H1 (cell line): ENCODE measurements around the gene TSPAN9. TPM values are rescaled to one million over a fixed set of nuclear protein-coding genes. Genes with fewer than 3 reads are reported as not detected.

Experiments used
- E2F6 ChIP-seq: IDR thresholded peaks from 2 replicates; pipeline ENCODE4 v1.6.1; 2012; ENCODE audit warnings: inconsistent platforms
- polyA plus RNA-seq, 7 experiments: library from polyadenylated mRNA; depleted of rRNA in 3 of 7; stranded (reverse) in 5 of 7; unstranded in 2 of 7; fragments of >200 nt in 5 of 7; fragments of 200-250 nt in 2 of 7; gene quantifications; 1 replicate in 5 of 7; 2 replicates in 1 of 7; 4 replicates in 1 of 7; pipeline versions ENCODE4 v1.2.1 to v1.2.3, GENCODE V29; 2011 to 2013; ENCODE audit warnings: missing spikeins in 2 of 7, mixed read lengths in 2 of 7
- total RNA-seq: library from RNA; stranded (reverse); fragmentation: NEBNext Ultra II Directional; extraction: Animal tissue kit (Norgen Biotek cat#: 25700); gene quantifications from 2 replicates; pipeline ENCODE4 v1.2.1, GENCODE V29; 2021

Gene TSPAN9
- total and polyA plus RNA-seq, 2 of the 8 experiments (the other 6 are each of a cell fraction or from before 2014, with no cell fraction given) = 11.5 to 29.1 TPM

DNA sequence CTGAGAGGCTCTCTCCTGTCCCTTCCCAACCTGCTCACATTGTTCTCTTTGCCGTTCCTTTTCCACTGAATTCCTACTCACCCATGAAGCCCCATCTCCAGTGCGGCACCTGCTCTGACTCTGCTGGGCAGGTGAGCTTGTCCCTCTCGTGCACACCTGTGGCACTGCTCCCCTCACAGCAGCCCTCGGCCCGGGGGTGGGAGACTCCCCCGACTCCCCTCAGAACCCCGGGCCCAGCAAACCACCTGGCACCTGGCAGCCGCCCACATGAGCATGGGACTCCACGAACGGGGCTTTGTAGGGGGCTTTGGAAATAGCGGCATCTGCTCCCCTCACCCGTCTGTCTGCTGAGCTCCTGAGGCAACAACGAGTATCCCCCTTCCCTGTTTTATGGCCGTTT, 251.4 kb downstream of the TSPAN9 start (continued):
- no peak for TF ChIP-seq E2F6
